Smooth muscle cell (in vitro differentiated cells): ENCODE data around the gene C6orf15. TPM values are rescaled to one million over a fixed set of nuclear protein-coding genes. Genes with fewer than 3 reads are reported as not detected.

Experiments used
- DNase-seq: peaks from one replicate; lab custom pipeline; 2025; ENCODE audit not compliant: unreplicated experiment; lab: John Stamatoyannopoulos, UW
- H2AFZ ChIP-seq: fragments of 200-600 bp; sonication (generic); 2 replicates; pipeline ENCODE4 v1.6.0; 2016; ENCODE audit warnings: antibody characterized with exemption, low read depth, mild to moderate bottlenecking
- H3F3A ChIP-seq: fragments of 200-600 bp; sonication (generic); 2 replicates; pipeline ENCODE4 v1.6.0; 2017; ENCODE audit warnings: antibody characterized with exemption, low read depth
- H3K27ac ChIP-seq: fragments of 200-600 bp; sonication (generic); 2 replicates; pipeline ENCODE4 v1.5.1; 2016; ENCODE audit warnings: low read depth, mild to moderate bottlenecking
- H3K27me3 ChIP-seq: fragments of 200-600 bp; sonication (generic); 2 replicates; pipeline ENCODE4 v1.6.1; 2016; ENCODE audit warnings: low read depth, mild to moderate bottlenecking
- H3K36me3 ChIP-seq: fragments of 200-600 bp; sonication (generic); 2 replicates; pipeline ENCODE4 v1.5.1; 2016; ENCODE audit warnings: low read depth
- H3K4me1 ChIP-seq: fragments of 200-600 bp; sonication (generic); 2 replicates; pipeline ENCODE4 v1.5.1; 2016; ENCODE audit warnings: low read depth
- H3K4me2 ChIP-seq: fragments of 200-600 bp; sonication (generic); 2 replicates; pipeline ENCODE4 v1.6.0; 2016; ENCODE audit warnings: mild to moderate bottlenecking
- H3K4me3 ChIP-seq: fragments of 200-600 bp; sonication (generic); 2 replicates; pipeline ENCODE4 v1.5.1; 2016; ENCODE audit warnings: mild to moderate bottlenecking
- H3K79me2 ChIP-seq: fragments of 200-600 bp; sonication (generic); 2 replicates; pipeline ENCODE4 v1.6.0; 2016; ENCODE audit warnings: low read depth, mild to moderate bottlenecking
- H3K9ac ChIP-seq: fragments of 200-600 bp; sonication (generic); 2 replicates; pipeline ENCODE4 v1.6.0; 2016; ENCODE audit warnings: low read depth
- H3K9me3 ChIP-seq: fragments of 200-600 bp; sonication (generic); replicated peaks from 2 replicates; pipeline ENCODE4 v1.5.1; 2016; ENCODE audit warnings: low read depth
- H4K20me1 ChIP-seq: fragments of 200-600 bp; sonication (generic); 2 replicates; pipeline ENCODE4 v1.6.0; 2016; ENCODE audit warnings: low read depth
- WGBS: methylation state at CpG from one replicate; pipeline ENCODE4 v1.1.7; 2016; ENCODE audit warnings: low lambda C conversion rate; 5-methylcytosine and 5-hydroxymethylcytosine counted together
- polyA plus RNA-seq: library from polyadenylated mRNA; unstranded; fragments of >200 nt; fragmentation: Nextera tagmentation; extraction: Ambion mirVana; gene quantifications from 2 replicates; pipeline ENCODE4 v1.2.1, GENCODE V29; 2016
- total RNA-seq: library from RNA; depleted of rRNA; stranded (reverse); fragments of >200 nt; gene quantifications from 2 replicates; pipeline ENCODE4 v1.2.3, GENCODE V29; 2014
- TF ChIP-seq, protein P1 (sequence below): fragments of 200-600 bp; sonication (generic); IDR thresholded peaks from 2 replicates; pipeline ENCODE4 v1.5.1; 2017; ENCODE audit warnings: borderline replicate concordance, mild to moderate bottlenecking, antibody characterized with exemption; ENCODE audit not compliant: insufficient read depth, poor library complexity, severe bottlenecking

C6orf15 gene
- total RNA-seq (0.63 and 0.94 TPM in 2 replicates), polyA plus RNA-seq (0.52 and 1.5 TPM in 2 replicates)

- TF ChIP-seq, protein P1, sequence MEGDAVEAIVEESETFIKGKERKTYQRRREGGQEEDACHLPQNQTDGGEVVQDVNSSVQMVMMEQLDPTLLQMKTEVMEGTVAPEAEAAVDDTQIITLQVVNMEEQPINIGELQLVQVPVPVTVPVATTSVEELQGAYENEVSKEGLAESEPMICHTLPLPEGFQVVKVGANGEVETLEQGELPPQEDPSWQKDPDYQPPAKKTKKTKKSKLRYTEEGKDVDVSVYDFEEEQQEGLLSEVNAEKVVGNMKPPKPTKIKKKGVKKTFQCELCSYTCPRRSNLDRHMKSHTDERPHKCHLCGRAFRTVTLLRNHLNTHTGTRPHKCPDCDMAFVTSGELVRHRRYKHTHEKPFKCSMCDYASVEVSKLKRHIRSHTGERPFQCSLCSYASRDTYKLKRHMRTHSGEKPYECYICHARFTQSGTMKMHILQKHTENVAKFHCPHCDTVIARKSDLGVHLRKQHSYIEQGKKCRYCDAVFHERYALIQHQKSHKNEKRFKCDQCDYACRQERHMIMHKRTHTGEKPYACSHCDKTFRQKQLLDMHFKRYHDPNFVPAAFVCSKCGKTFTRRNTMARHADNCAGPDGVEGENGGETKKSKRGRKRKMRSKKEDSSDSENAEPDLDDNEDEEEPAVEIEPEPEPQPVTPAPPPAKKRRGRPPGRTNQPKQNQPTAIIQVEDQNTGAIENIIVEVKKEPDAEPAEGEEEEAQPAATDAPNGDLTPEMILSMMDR = no peak
- peaks cover 8% of the 10 kb centered on the region for H3F3A ChIP-seq
- H3K4me3 ChIP-seq = no peak within 1 kb of the TSS
- no peaks in the 10 kb centered on the region for H3K9me3 ChIP-seq
- no peaks in the 10 kb centered on the region for H4K20me1 ChIP-seq
- H3K79me2 ChIP-seq = no peaks in the 10 kb centered on the region
- no peak for DNase-seq
- no peaks in the 10 kb centered on the region for H3K27me3 ChIP-seq
- H3K4me2 ChIP-seq = peak within 1 kb of the TSS; percentile 57
- H3K4me1 ChIP-seq = peaks cover 24% of the 10 kb centered on the region
- H2AFZ ChIP-seq = no peak within 1 kb of the TSS
- no peaks in the 10 kb centered on the region for H3K36me3 ChIP-seq
- H3K27ac ChIP-seq = peak within 1 kb of the TSS; percentile 86
- no peak within 1 kb of the TSS for H3K9ac ChIP-seq
- WGBS = 86% methylated on average over 5 of the region's 5 CpGs
Measured at GRCh38 chr6:31112478-31112877, at the start of gene C6orf15. Gene C6orf15, minus strand, starts transcription at chr6:31112575. Its CDS starts 20 bp downstream, at chr6:31112555.

DNA sequence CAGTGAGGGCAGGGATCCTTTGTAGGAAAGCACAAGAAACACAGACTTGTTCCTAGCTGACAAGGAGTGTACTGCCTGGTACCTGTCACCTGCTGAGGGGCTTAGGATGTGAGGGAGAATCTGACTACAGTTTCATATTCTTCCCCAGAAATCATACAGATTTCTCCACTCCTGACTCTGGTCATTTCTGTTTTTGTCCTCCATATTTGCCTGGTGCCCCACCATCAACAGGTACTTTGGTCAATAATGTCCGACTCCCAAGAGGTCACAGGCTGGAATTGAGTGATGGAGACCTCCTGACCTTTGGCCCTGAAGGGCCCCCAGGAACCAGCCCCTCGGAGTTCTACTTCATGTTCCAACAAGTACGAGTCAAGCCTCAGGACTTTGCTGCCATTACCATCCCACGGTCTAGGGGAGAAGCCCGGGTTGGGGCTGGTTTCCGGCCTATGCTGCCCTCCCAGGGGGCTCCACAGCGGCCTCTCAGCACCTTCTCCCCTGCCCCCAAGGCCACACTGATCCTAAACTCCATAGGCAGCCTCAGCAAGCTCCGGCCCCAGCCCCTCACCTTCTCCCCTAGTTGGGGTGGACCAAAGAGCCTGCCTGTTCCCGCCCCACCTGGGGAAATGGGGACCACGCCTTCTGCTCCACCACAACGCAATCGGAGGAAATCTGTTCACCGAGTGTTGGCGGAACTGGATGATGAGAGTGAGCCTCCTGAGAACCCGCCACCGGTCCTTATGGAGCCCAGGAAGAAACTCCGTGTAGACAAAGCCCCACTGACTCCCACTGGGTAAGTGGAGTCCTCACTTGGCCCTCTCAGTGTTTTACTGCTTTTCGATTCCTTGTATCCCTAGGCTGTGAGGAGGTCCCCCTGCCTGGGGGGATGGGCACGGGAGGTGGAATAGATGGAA is 49.1 kb upstream of the C6orf15 start:
- H3K9ac ChIP-seq = no peak overlapping the region

GRCh38 chr6:31158863-31159855 is 46.8 kb upstream of the C6orf15 start:
- H3K9ac ChIP-seq = peak overlapping the region; percentile 30
- H3K27ac ChIP-seq = no peak overlapping the region
- no peaks in the 10 kb centered on the region for H3K9me3 ChIP-seq
- no peaks in the 10 kb centered on the region for H3K79me2 ChIP-seq
- H4K20me1 ChIP-seq = no peaks in the 10 kb centered on the region
- peak overlapping the region; percentile 79 for H3K4me3 ChIP-seq
- peaks cover 16% of the 10 kb centered on the region for H3K4me1 ChIP-seq
- H2AFZ ChIP-seq = peak overlapping the region; percentile 97
- H3F3A ChIP-seq = no peaks in the 10 kb centered on the region
- H3K4me2 ChIP-seq = peak overlapping the region; percentile 94
- TF ChIP-seq, protein P1 = no peak
- DNase-seq = no peak
- H3K36me3 ChIP-seq = no peaks in the 10 kb centered on the region
- WGBS = 14% methylated on average over 33 of the region's 35 CpGs
- no peaks in the 10 kb centered on the region for H3K27me3 ChIP-seq

More for the DNA sequence above, 49.1 kb upstream of the C6orf15 start:
- TF ChIP-seq, protein P1 = no peak
- H4K20me1 ChIP-seq = no peaks in the 10 kb centered on the region
- no peaks in the 10 kb centered on the region for H3K9me3 ChIP-seq
- H3K4me3 ChIP-seq = no peak overlapping the region
- no peaks in the 10 kb centered on the region for H3F3A ChIP-seq
- DNase-seq = no peak
- H3K4me2 ChIP-seq = no peak overlapping the region
- H3K27ac ChIP-seq = no peak overlapping the region
- H3K4me1 ChIP-seq = peaks cover 16% of the 10 kb centered on the region
- H3K27me3 ChIP-seq = no peaks in the 10 kb centered on the region
- no peaks in the 10 kb centered on the region for H3K36me3 ChIP-seq
- no peak overlapping the region for H2AFZ ChIP-seq
- 90% methylated on average over 19 of the region's 19 CpGs for WGBS
- no peaks in the 10 kb centered on the region for H3K79me2 ChIP-seq
